ENCODE results near the gene ATP6V0B.

GRCh38 chr1:43970911-43971310 lies 3.8 kb upstream of the ATP6V0B start:
- TF ChIP-seq POLR2AphosphoS5 (IDR thresholded peaks at IDR 0.05; ENCODE audit: insufficient read depth, low read depth, low read length) (no peak), CTCF (IDR thresholded peaks at IDR 0.05; ENCODE audit: extremely low read depth in 1 of 2, insufficient read depth in 1 of 2, low read depth in 1 of 2, low read length in 2 of 2) (no peak), EZH2 (IDR thresholded peaks at IDR 0.05; ENCODE audit: borderline replicate concordance, low read depth, low read length, severe bottlenecking) (no peak), POLR2A (IDR thresholded peaks at IDR 0.05; ENCODE audit: low read depth, low read length) (no peak), JUN (IDR thresholded peaks at IDR 0.05; ENCODE audit: borderline replicate concordance, insufficient read depth, insufficient read length, low read depth) (no peak), MAX (IDR thresholded peaks at IDR 0.05; ENCODE audit: insufficient read depth, insufficient read length) (no peak), FOS (IDR thresholded peaks at IDR 0.05; ENCODE audit: borderline replicate concordance, insufficient read depth, low read length) (no peak)
